PC-9 (cell line): ENCODE measurements around the gene PRSS33. TPM values are rescaled to one million over a fixed set of nuclear protein-coding genes. Genes with fewer than 3 reads are reported as not detected.

ENCODE experiments used
- BruUV-seq: library from RNA; stranded (reverse); fragments of 400-500 nt; replicated peaks from 2 replicates; lab custom pipeline; 2021; lab: Mats Ljungman, UMichigan
- CTCF ChIA-PET: fragments of 300-600 bp; sonication (Branson Sonifier 250); formaldehyde crosslinking; loops from one replicate; lab custom pipeline; 2022; ENCODE audit warnings: antibody characterized with exemption; lab: Charles Lee
- POLR2A ChIA-PET: fragments of 300-600 bp; sonication (Branson Sonifier 250); formaldehyde crosslinking; loops from one replicate; lab custom pipeline; 2022; ENCODE audit warnings: antibody characterized with exemption; ENCODE audit not compliant: unreplicated experiment; lab: Charles Lee
- DNase-seq, 2 experiments: peaks; one replicate each; pipeline versions ENCODE4 v3.0.0 to v3.0.0-alpha.2; 2015 to 2022; ENCODE audit warnings: mixed read lengths in 1 of 2
- H2AFZ ChIP-seq: fragments of 200-600 bp; sonication (generic); 2 replicates; pipeline ENCODE4 v1.8.1; 2017; ENCODE audit warnings: antibody characterized with exemption
- H3F3A ChIP-seq: fragments of 200-600 bp; sonication (generic); 2 replicates; pipeline ENCODE4 v1.8.1; 2017; ENCODE audit warnings: antibody characterized with exemption, mild to moderate bottlenecking, low read depth; ENCODE audit not compliant: insufficient read depth
- H3K27ac ChIP-seq: fragments of 200-600 bp; sonication (generic); 2 replicates; pipeline ENCODE4 v1.6.1; 2016; ENCODE audit warnings: mixed run types
- H3K27me3 ChIP-seq: fragments of 200-600 bp; sonication (generic); 2 replicates; pipeline ENCODE4 v1.6.1; 2016; ENCODE audit warnings: low read depth, mixed run types; ENCODE audit not compliant: insufficient read depth
- H3K36me3 ChIP-seq: fragments of 200-600 bp; sonication (generic); 2 replicates; pipeline ENCODE4 v1.6.1; 2016; ENCODE audit warnings: low read depth, mixed run types
- H3K4me1 ChIP-seq: fragments of 200-600 bp; sonication (generic); replicated peaks from 2 replicates; pipeline ENCODE4 v1.6.1; 2016; ENCODE audit warnings: mixed run types; ENCODE audit not compliant: insufficient read depth
- H3K4me2 ChIP-seq: fragments of 200-600 bp; sonication (generic); 2 replicates; pipeline ENCODE4 v1.6.1; 2017; ENCODE audit warnings: mixed run types
- H3K4me3 ChIP-seq: fragments of 200-600 bp; sonication (generic); 2 replicates; pipeline ENCODE4 v1.6.1; 2016; ENCODE audit warnings: mixed run types
- H3K79me2 ChIP-seq: fragments of 200-600 bp; sonication (generic); 2 replicates; pipeline ENCODE4 v1.6.1; 2017; ENCODE audit warnings: low read depth, mixed run types
- H3K9me2 ChIP-seq: fragments of 200-600 bp; sonication (generic); 2 replicates; pipeline ENCODE4 v1.8.1; 2017; ENCODE audit warnings: mild to moderate bottlenecking; ENCODE audit not compliant: insufficient read depth
- H3K9me3 ChIP-seq: fragments of 200-600 bp; sonication (generic); 2 replicates; pipeline ENCODE4 v1.8.1; 2016; ENCODE audit warnings: low read depth; ENCODE audit not compliant: insufficient read depth
- H4K20me1 ChIP-seq: fragments of 200-600 bp; sonication (generic); 2 replicates; pipeline ENCODE4 v1.8.1; 2017; ENCODE audit not compliant: insufficient read depth
- EZH2 ChIP-seq: fragments of 200-600 bp; sonication (generic); IDR thresholded peaks from 2 replicates; pipeline ENCODE4 v1.8.0; 2017; ENCODE audit warnings: antibody characterized with exemption, low read depth
- intact Hi-C: fragments of 100-400 bp; cut with micrococcal nuclease; formaldehyde crosslinking; loops from one replicate; pipeline ENCODE4 v1.10.0; 2022; ENCODE audit not compliant: unreplicated experiment
- total RNA-seq: library from RNA; stranded (reverse); gene quantifications from 2 replicates; pipeline ENCODE4 v1.2.3, GENCODE V29; 2021
- TF ChIP-seq, protein P1 (sequence below): fragments of 200-600 bp; sonication (generic); conservative IDR thresholded peaks from 2 replicates; pipeline ENCODE4 v1.6.1; 2017; ENCODE audit warnings: mixed run types, antibody characterized with exemption, mild to moderate bottlenecking, moderate library complexity

Gene PRSS33
- total RNA-seq, 1 experiment from 2014 or later = 0.33 TPM

DNA sequence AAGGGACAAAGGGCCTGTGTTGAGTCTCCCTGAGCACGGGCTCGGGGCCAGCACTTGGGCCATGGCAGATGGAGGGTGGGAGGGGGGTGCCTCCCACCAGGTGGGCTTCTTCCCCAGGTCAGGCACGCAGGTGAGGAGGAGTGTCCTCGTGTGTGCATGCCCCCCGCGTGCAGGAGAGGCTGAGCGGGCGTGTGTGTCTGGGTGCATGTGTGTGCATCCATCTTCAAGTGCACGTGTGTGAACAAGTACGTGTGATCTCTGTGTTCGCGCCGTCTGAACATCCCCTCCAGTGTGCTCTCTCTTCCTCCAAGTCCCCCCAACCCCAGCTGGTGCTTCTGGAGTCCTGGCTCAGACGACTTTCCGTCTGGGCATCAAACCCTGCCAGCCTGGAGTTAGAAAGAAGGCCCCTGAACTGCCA is 40.0 kb upstream of the PRSS33 start:
- Histone ChIP-seq H3K9me3 (no peaks in the 10 kb centered on the region), H3K4me2 (no peak overlapping the region), H3K4me1 (peaks cover 14% of the 10 kb centered on the region), H3K36me3 (no peaks in the 10 kb centered on the region), H3K79me2 (no peaks in the 10 kb centered on the region), H3K9me2 (no peaks in the 10 kb centered on the region), H4K20me1 (no peaks in the 10 kb centered on the region), H3K27ac (no peak overlapping the region), H3K27me3 (no peaks in the 10 kb centered on the region), H2AFZ (no peak overlapping the region), H3F3A (peaks cover 20% of the 10 kb centered on the region; the same call in 1 of the 2 replicates), H3K4me3 (no peak overlapping the region)
- POLR2A ChIA-PET = no interaction called here
- TF ChIP-seq, protein P1, sequence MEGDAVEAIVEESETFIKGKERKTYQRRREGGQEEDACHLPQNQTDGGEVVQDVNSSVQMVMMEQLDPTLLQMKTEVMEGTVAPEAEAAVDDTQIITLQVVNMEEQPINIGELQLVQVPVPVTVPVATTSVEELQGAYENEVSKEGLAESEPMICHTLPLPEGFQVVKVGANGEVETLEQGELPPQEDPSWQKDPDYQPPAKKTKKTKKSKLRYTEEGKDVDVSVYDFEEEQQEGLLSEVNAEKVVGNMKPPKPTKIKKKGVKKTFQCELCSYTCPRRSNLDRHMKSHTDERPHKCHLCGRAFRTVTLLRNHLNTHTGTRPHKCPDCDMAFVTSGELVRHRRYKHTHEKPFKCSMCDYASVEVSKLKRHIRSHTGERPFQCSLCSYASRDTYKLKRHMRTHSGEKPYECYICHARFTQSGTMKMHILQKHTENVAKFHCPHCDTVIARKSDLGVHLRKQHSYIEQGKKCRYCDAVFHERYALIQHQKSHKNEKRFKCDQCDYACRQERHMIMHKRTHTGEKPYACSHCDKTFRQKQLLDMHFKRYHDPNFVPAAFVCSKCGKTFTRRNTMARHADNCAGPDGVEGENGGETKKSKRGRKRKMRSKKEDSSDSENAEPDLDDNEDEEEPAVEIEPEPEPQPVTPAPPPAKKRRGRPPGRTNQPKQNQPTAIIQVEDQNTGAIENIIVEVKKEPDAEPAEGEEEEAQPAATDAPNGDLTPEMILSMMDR = no peak
- TF ChIP-seq EZH2 = no peak
- intact Hi-C loops = no loop called here
- DNase-seq = no peak
- CTCF ChIA-PET = no interaction called here
- BruUV-seq = no TSS peak

- Histone ChIP-seq H3K9me2 (no peaks in the 10 kb centered on the region), H3K4me1 (peaks cover 14% of the 10 kb centered on the region), H3K27me3 (no peaks in the 10 kb centered on the region), H2AFZ (no peak overlapping the region), H3K4me3 (no peak overlapping the region), H3K4me2 (no peak overlapping the region), H3K27ac (no peak overlapping the region), H3K9me3 (no peaks in the 10 kb centered on the region), H3F3A (peaks cover 20% of the 10 kb centered on the region; the same call in 1 of the 2 replicates), H3K79me2 (no peaks in the 10 kb centered on the region), H3K36me3 (no peaks in the 10 kb centered on the region), H4K20me1 (no peaks in the 10 kb centered on the region)
- no TSS peak for BruUV-seq
- no peak for DNase-seq
- CTCF ChIA-PET = no interaction called here
- intact Hi-C loops = no loop called here
- POLR2A ChIA-PET = interaction anchor here (0.6 kb wide), 1 partner anchor 49 kb away, joined by 7 read pairs; no protein-coding TSS in a partner anchor
- TF ChIP-seq, protein P1 = no peak
- TF ChIP-seq EZH2 = no peak
Measured at GRCh38 chr16:2826591-2827373, 39.4 kb upstream of the PRSS33 start.

GRCh38 chr16:2825906-2826305 is 38.5 kb upstream of the PRSS33 start:
- Histone ChIP-seq H3K27me3 (no peaks in the 10 kb centered on the region), H3K9me2 (no peaks in the 10 kb centered on the region), H3K9me3 (no peaks in the 10 kb centered on the region), H3K4me1 (peaks cover 14% of the 10 kb centered on the region), H3K4me2 (no peak overlapping the region), H3K4me3 (no peak overlapping the region), H3K36me3 (no peaks in the 10 kb centered on the region), H3K27ac (no peak overlapping the region), H2AFZ (no peak overlapping the region), H4K20me1 (no peaks in the 10 kb centered on the region), H3F3A (peaks cover 25% of the 10 kb centered on the region; the same call in 1 of the 2 replicates), H3K79me2 (no peaks in the 10 kb centered on the region)
- intact Hi-C loops = no loop called here
- CTCF ChIA-PET = no interaction called here
- POLR2A ChIA-PET = no interaction called here
- no TSS peak for BruUV-seq
- no peak for DNase-seq
- TF ChIP-seq, protein P1 = no peak
- no peak for TF ChIP-seq EZH2
